ENCODE results near the gene SLMAP.

GRCh38 chr3:57948080-57948671, 192.1 kb downstream of the SLMAP start:
- TF ChIP-seq CTCF (IDR thresholded peaks at IDR 0.05; ENCODE audit: insufficient read depth, low read length): no peak
- TF ChIP-seq POLR2AphosphoS5 (IDR thresholded peaks at IDR 0.05; ENCODE audit: low read depth): no peak
- TF ChIP-seq SPI1 (IDR thresholded peaks at IDR 0.05; ENCODE audit: borderline replicate concordance, low read depth): no peak
- no peak for TF ChIP-seq REST (IDR thresholded peaks at IDR 0.05; ENCODE audit: insufficient replicate concordance, low read depth)

Measured in HL-60 (cell line).